ENCODE results near the gene CWF19L1.
"Not testable (repeated sequence)": the region's sequence is repeated elsewhere in the genome, so short reads cannot be mapped to it uniquely, and the experiment has no call there.

CWF19L1 gene

GRCh38 chr10:100267239-100268104 is at the start of gene CWF19L1:
CWF19L1 (minus strand) TSS chr10:100267638; CDS start chr10:100267593, 45 bp downstream.
- DNase-seq (ENCODE audit: low read depth in 3 of 3, low spot score in 1 of 3), result peak; percentile 27 to 59 (median 29)

- no peak for DNase-seq (ENCODE audit: low read depth in 3 of 3, low spot score in 1 of 3)
These were observed 48.2 kb upstream of the CWF19L1 start for GRCh38 chr10:100315615-100316014.

- DNase-seq (ENCODE audit: low read depth in 3 of 3, low spot score in 1 of 3), result no peak
These were observed 43.9 kb upstream of the CWF19L1 start for GRCh38 chr10:100311298-100311697.

- DNase-seq (ENCODE audit: low read depth in 3 of 3, low spot score in 1 of 3), result no peak
These were observed 40.2 kb upstream of the CWF19L1 start for GRCh38 chr10:100307684-100308083.

GRCh38 chr10:100306861-100307260 is 39.4 kb upstream of the CWF19L1 start:
- no peak for DNase-seq (ENCODE audit: low read depth in 3 of 3, low spot score in 1 of 3)

GRCh38 chr10:100304414-100304813 is 37.0 kb upstream of the CWF19L1 start:
- no peak for DNase-seq (ENCODE audit: low read depth in 3 of 3, low spot score in 1 of 3)

GRCh38 chr10:100303724-100304319 is 36.4 kb upstream of the CWF19L1 start:
- DNase-seq (ENCODE audit: low read depth in 3 of 3, low spot score in 1 of 3), result no peak

GRCh38 chr10:100301123-100301522 is 33.7 kb upstream of the CWF19L1 start:
- not testable (repeated sequence) for DNase-seq (ENCODE audit: low read depth in 3 of 3, low spot score in 1 of 3)

- no peak for DNase-seq (ENCODE audit: low read depth in 3 of 3, low spot score in 1 of 3)
These were observed 29.8 kb upstream of the CWF19L1 start for GRCh38 chr10:100297242-100297641.

GRCh38 chr10:100293066-100293465 is 25.6 kb upstream of the CWF19L1 start:
- no peak for DNase-seq (ENCODE audit: low read depth in 3 of 3, low spot score in 1 of 3)

- DNase-seq (ENCODE audit: low read depth in 3 of 3, low spot score in 1 of 3), result not testable (repeated sequence)
These were observed 24.9 kb upstream of the CWF19L1 start for GRCh38 chr10:100292300-100292699.

GRCh38 chr10:100291356-100291755 is 23.9 kb upstream of the CWF19L1 start:
- DNase-seq (ENCODE audit: low read depth in 3 of 3, low spot score in 1 of 3), result no peak

- no peak for DNase-seq (ENCODE audit: low read depth in 3 of 3, low spot score in 1 of 3)
These were observed 22.2 kb upstream of the CWF19L1 start for GRCh38 chr10:100289641-100290040.

GRCh38 chr10:100288196-100288595 is 20.8 kb upstream of the CWF19L1 start:
- DNase-seq (ENCODE audit: low read depth in 3 of 3, low spot score in 1 of 3), result no peak

- DNase-seq (ENCODE audit: low read depth in 3 of 3, low spot score in 1 of 3), result no peak
These were observed 20.3 kb upstream of the CWF19L1 start for GRCh38 chr10:100287756-100288155.

- peak; percentile 64 to 83 (median 81) for DNase-seq (ENCODE audit: low read depth in 3 of 3, low spot score in 1 of 3)
These were observed 18.9 kb upstream of the CWF19L1 start, which contains the start of gene BLOC1S2 for GRCh38 chr10:100286051-100287033. BLOC1S2 (minus strand) TSS chr10:100286680; CDS start chr10:100286659, 21 bp downstream.

GRCh38 chr10:100285326-100285725 is 17.9 kb upstream of the CWF19L1 start:
- DNase-seq (ENCODE audit: low read depth in 3 of 3, low spot score in 1 of 3), result not testable (repeated sequence)

- no peak for DNase-seq (ENCODE audit: low read depth in 3 of 3, low spot score in 1 of 3)
These were observed 15.5 kb upstream of the CWF19L1 start for GRCh38 chr10:100282907-100283306.

- DNase-seq (ENCODE audit: low read depth in 3 of 3, low spot score in 1 of 3), result not testable (repeated sequence)
These were observed 9.5 kb upstream of the CWF19L1 start for GRCh38 chr10:100276971-100277370.

GRCh38 chr10:100265821-100266485 is 1.5 kb downstream of the CWF19L1 start:
- DNase-seq (ENCODE audit: low read depth in 3 of 3, low spot score in 1 of 3), result no peak

GRCh38 chr10:100254191-100254590 is 13.2 kb downstream of the CWF19L1 start:
- DNase-seq (ENCODE audit: low read depth in 3 of 3, low spot score in 1 of 3), result no peak
